ENCODE measurements around the gene ARHGAP26. TPM values are rescaled to one million over a fixed set of nuclear protein-coding genes. Genes with fewer than 3 reads are reported as not detected.

ARHGAP26 gene
- total and polyA plus RNA-seq, 2 experiments from 2014 or later: 9.5 to 16.8 TPM

DNA sequence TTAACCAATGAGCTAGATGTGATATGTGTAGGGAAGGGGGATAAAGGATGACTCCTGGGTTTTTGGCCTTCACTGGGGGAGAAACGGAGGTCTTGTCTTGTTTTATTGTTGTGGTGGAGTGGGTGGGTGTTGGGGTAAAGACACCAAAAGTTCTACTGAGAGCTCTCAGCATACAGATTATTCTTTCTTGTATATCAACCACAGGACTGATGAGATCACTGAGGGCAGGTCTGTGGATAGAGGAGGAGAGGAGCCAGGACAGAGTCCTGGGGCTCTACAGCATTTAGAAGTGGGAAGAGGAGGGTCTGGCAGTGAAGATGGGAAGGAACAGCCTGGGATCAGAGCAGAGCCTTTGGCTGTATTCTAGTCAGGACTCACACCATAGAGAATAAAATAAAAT, 310.8 kb downstream of the ARHGAP26 start (continued):
- TF ChIP-seq, protein P1, sequence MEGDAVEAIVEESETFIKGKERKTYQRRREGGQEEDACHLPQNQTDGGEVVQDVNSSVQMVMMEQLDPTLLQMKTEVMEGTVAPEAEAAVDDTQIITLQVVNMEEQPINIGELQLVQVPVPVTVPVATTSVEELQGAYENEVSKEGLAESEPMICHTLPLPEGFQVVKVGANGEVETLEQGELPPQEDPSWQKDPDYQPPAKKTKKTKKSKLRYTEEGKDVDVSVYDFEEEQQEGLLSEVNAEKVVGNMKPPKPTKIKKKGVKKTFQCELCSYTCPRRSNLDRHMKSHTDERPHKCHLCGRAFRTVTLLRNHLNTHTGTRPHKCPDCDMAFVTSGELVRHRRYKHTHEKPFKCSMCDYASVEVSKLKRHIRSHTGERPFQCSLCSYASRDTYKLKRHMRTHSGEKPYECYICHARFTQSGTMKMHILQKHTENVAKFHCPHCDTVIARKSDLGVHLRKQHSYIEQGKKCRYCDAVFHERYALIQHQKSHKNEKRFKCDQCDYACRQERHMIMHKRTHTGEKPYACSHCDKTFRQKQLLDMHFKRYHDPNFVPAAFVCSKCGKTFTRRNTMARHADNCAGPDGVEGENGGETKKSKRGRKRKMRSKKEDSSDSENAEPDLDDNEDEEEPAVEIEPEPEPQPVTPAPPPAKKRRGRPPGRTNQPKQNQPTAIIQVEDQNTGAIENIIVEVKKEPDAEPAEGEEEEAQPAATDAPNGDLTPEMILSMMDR (conservative IDR thresholded peaks at IDR 0.05; ENCODE audit: low read depth in 2 of 2): no peak
- TF ChIP-seq, protein P2, sequence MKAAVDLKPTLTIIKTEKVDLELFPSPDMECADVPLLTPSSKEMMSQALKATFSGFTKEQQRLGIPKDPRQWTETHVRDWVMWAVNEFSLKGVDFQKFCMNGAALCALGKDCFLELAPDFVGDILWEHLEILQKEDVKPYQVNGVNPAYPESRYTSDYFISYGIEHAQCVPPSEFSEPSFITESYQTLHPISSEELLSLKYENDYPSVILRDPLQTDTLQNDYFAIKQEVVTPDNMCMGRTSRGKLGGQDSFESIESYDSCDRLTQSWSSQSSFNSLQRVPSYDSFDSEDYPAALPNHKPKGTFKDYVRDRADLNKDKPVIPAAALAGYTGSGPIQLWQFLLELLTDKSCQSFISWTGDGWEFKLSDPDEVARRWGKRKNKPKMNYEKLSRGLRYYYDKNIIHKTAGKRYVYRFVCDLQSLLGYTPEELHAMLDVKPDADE (IDR thresholded peaks at IDR 0.05): no peak

- Mint-ChIP-seq H3K27ac (no peak overlapping the region), H3K27me3 (ENCODE audit: insufficient read depth, low read depth, poor library complexity) (peaks cover 3% of the 10 kb centered on the region), H3K4me3 (no peak overlapping the region), H3K9me3 (no peaks in the 10 kb centered on the region), H3K4me1 (peaks cover 9% of the 10 kb centered on the region; the same call in 2 of the 3 replicates), H3K36me3 (ENCODE audit: low read depth) (no peaks in the 10 kb centered on the region)
- no peaks in the 10 kb centered on the region for H4K20me1 ChIP-seq (replicated peaks; ENCODE audit: insufficient read depth)
- DNase-seq (ENCODE audit: low spot score): no peak
- H2AFZ ChIP-seq: no peak overlapping the region
- ATAC-seq: no peak
- no peaks in the 10 kb centered on the region for H3F3A ChIP-seq (replicated peaks; ENCODE audit: low read depth)
- 0 out of 2 replicates have a peak overlapping the region, but pooled peaks have one; percentile 9 for H3K27ac ChIP-seq (ENCODE audit: low read depth)
- H3K9me2 ChIP-seq (ENCODE audit: insufficient read depth): peaks cover 6% of the 10 kb centered on the region; the same call in 1 of the 2 replicates
- TF ChIP-seq ZNF114 (CRISPR knock-in tag; IDR thresholded peaks at IDR 0.05) (no peak), POLR2AphosphoS5 (IDR thresholded peaks at IDR 0.05; ENCODE audit: low read depth) (no peak), CREB1 (CRISPR knock-in tag; IDR thresholded peaks at IDR 0.05; ENCODE audit: low read depth) (no peak), STAT1 (IDR thresholded peaks at IDR 0.05; ENCODE audit: unreplicated experiment) (no peak), EZH2 (IDR thresholded peaks at IDR 0.05; ENCODE audit: low read depth, unreplicated experiment) (no peak), ZNF462 (CRISPR knock-in tag; IDR thresholded peaks at IDR 0.05) (no peak)
- TF ChIP-seq, protein P2 (IDR thresholded peaks at IDR 0.05): no peak
- no peak overlapping the region for H3K4me2 ChIP-seq
- no peaks in the 10 kb centered on the region for H3K36me3 ChIP-seq (ENCODE audit: insufficient read depth)
- H3K79me2 ChIP-seq (replicated peaks; ENCODE audit: insufficient read depth): no peaks in the 10 kb centered on the region
- H3K4me3 ChIP-seq: no peak overlapping the region
- no peaks in the 10 kb centered on the region for H3K27me3 ChIP-seq (ENCODE audit: insufficient read depth)
- peaks cover 7% of the 10 kb centered on the region for H3K4me1 ChIP-seq (ENCODE audit: insufficient read depth)
These were observed 312.8 kb downstream of the ARHGAP26 start for GRCh38 chr5:143083006-143083405.

Data from GM23338 (cell line).